ENCODE results near the gene SIPA1L2. TPM values are rescaled to one million over a fixed set of nuclear protein-coding genes. Genes with fewer than 3 reads are reported as not detected.

The SIPA1L2 gene
- total RNA-seq, 3 donors from 2014 or later, result 78.7 to 94.4 (median 79.0) TPM

GRCh38 chr1:232641507-232641906 lies 11.6 kb upstream of the SIPA1L2 start:
- ATAC-seq (no peak), DNase-seq (no peak)
- TF ChIP-seq, protein P1, sequence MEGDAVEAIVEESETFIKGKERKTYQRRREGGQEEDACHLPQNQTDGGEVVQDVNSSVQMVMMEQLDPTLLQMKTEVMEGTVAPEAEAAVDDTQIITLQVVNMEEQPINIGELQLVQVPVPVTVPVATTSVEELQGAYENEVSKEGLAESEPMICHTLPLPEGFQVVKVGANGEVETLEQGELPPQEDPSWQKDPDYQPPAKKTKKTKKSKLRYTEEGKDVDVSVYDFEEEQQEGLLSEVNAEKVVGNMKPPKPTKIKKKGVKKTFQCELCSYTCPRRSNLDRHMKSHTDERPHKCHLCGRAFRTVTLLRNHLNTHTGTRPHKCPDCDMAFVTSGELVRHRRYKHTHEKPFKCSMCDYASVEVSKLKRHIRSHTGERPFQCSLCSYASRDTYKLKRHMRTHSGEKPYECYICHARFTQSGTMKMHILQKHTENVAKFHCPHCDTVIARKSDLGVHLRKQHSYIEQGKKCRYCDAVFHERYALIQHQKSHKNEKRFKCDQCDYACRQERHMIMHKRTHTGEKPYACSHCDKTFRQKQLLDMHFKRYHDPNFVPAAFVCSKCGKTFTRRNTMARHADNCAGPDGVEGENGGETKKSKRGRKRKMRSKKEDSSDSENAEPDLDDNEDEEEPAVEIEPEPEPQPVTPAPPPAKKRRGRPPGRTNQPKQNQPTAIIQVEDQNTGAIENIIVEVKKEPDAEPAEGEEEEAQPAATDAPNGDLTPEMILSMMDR (IDR thresholded peaks at IDR 0.05), result no peak
- no peaks in the 10 kb centered on the region for H3K36me3 ChIP-seq (ENCODE audit: low read depth)
- H3K4me1 ChIP-seq (ENCODE audit: low read depth), result no peaks in the 10 kb centered on the region
- no peak overlapping the region for H3K4me3 ChIP-seq
- intact Hi-C loops (cut with DNase I, micrococcal nuclease), result no loop called here
- H3K9me3 ChIP-seq, result no peaks in the 10 kb centered on the region

DNA sequence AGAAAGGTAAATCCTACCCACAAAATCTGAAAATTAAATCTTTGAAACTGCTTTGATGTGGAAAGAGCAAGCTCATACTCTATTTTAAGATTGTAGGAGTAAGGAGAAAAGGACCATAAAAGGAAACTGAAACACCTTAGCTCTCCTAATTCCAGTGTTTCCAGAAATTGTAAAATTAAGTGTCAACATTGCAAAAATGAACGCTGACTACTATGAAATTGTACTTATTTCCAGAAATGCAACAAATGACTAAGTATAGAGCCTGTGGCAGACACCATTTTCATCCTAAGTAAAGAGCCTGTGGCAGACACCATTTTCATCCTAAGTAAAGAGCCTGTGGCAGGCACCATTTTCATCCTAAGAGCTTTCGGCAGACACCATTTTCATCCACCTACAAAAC lies 6.9 kb upstream of the SIPA1L2 start:
- DNase-seq (no peak), ATAC-seq (no peak)
- Histone ChIP-seq H3K4me1 (ENCODE audit: low read depth) (peaks cover 20% of the 10 kb centered on the region), H3K4me3 (no peak overlapping the region), H3K36me3 (ENCODE audit: low read depth) (no peaks in the 10 kb centered on the region), H3K9me3 (no peaks in the 10 kb centered on the region)
- intact Hi-C loops (cut with DNase I, micrococcal nuclease), result loop anchor here (5.0 to 10.0 kb wide), 3 partner anchors 158 to 608 kb away; partner anchors contain the start of gene NTPCR (in 1 of the 2)
- TF ChIP-seq, protein P1 (IDR thresholded peaks at IDR 0.05), result no peak

DNA sequence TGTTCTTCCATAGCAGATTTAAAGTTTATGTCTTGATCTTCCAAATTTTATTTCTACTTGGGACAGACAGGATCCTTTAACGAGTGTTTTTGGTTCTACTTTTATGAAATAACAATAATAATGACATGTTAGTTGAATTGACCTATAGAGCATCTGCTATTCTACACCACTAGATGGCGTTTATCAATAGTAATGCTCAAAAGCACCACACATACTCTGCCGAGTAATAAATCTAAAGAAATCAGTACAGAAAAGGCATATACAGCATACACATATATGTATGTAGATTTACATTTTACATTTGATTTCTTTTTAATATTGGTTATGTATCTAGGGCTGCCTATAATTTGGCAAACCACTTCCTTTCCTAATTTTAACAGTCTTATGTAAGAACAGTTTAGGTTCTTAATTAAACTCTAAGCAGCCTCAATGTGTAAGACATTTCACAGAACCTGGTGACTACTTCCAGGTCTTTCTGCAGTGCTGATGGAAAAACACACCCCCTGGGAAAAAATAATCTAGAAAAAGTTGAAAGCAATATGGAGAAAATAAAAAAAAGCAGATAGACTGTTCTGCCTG lies 5.9 kb upstream of the SIPA1L2 start:
- Histone ChIP-seq H3K36me3 (ENCODE audit: low read depth) (no peaks in the 10 kb centered on the region), H3K4me1 (ENCODE audit: low read depth) (peaks cover 22% of the 10 kb centered on the region), H3K4me3 (no peak overlapping the region), H3K9me3 (no peaks in the 10 kb centered on the region)
- TF ChIP-seq, protein P1 (IDR thresholded peaks at IDR 0.05), result peak; percentile 52
- no peak for DNase-seq
- intact Hi-C loops (cut with DNase I, micrococcal nuclease), result loop anchor here (5.0 to 10.0 kb wide), 3 partner anchors 159 to 609 kb away; partner anchors contain the start of gene NTPCR (in 1 of the 2)
- ATAC-seq, result peak; percentile 63

DNA sequence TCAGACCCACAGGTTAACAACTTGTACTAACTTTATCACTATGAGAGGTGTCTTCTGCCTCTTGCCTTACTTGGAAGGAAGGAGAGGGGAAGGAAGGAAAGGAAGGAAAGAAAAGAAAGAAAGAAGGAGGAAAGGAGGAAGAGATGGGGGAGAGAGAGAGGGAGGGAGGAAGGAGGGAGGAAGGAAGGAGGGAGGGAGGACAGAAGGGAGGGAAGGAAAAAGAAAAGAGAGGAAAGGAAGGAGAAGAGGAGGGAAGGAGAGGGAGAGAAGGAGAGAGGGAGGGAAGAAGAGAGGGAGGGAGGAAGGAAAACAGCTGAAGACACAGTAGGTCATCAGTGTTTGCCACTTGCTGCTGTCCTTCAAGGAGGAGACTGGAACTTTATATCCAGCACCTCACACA lies 5.3 kb upstream of the SIPA1L2 start:
- intact Hi-C loops (cut with DNase I, micrococcal nuclease), result loop anchor here (5.0 to 10.0 kb wide), 3 partner anchors 160 to 610 kb away; partner anchors contain the start of gene NTPCR (in 1 of the 2)
- no peak for DNase-seq

DNA sequence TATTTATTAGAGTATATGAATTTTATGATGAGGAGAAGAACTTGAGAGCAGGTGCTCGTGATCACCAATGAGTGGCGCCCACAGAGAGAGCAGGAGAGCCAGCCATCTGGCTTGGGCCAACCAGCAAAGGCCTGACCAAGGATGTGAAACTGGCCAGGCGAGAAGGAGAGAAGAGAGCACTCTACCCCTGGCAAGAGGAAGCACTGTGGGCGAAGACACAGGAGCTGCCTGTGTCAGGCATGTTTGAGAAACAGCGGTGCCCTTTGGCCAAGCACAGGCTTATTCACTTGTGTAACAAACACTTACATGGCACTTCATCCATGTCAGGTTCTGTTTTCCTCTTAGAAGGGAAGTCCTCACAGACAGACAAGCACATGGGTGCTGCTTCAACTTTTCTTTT lies 4.2 kb upstream of the SIPA1L2 start:
- TF ChIP-seq, protein P1 (IDR thresholded peaks at IDR 0.05), result no peak
- H3K36me3 ChIP-seq (ENCODE audit: low read depth), result no peaks in the 10 kb centered on the region
- H3K4me3 ChIP-seq, result no peak overlapping the region
- peak; percentile 70 to 78 (median 78) for DNase-seq
- H3K4me1 ChIP-seq (ENCODE audit: low read depth), result peaks cover 22% of the 10 kb centered on the region
- no peaks in the 10 kb centered on the region for H3K9me3 ChIP-seq
- peak; percentile 40 for ATAC-seq
- intact Hi-C loops (cut with DNase I, micrococcal nuclease), result loop anchor here (5.0 to 10.0 kb wide), 3 partner anchors 161 to 611 kb away; no protein-coding TSS in a partner anchor

More for the DNA sequence above, 5.3 kb upstream of the SIPA1L2 start:
- no peaks in the 10 kb centered on the region for H3K9me3 ChIP-seq
- TF ChIP-seq, protein P1 (IDR thresholded peaks at IDR 0.05), result no peak
- no peak for ATAC-seq
- no peaks in the 10 kb centered on the region for H3K36me3 ChIP-seq (ENCODE audit: low read depth)
- peaks cover 22% of the 10 kb centered on the region for H3K4me1 ChIP-seq (ENCODE audit: low read depth)
- H3K4me3 ChIP-seq, result no peak overlapping the region

Data from mucosa of descending colon (tissue), 3 donors.